Measurements from ENCODE around the gene CST3. TPM values are rescaled to one million over a fixed set of nuclear protein-coding genes. Genes with fewer than 3 reads are reported as not detected.

CST3 gene
- total RNA-seq, 4 donors from 2014 or later, result 1,117 to 1,890 (median 1,478) TPM

- DNase-seq (ENCODE audit: low spot score), result no peak
Measured at GRCh38 chr20:23656372-23656771, 18.6 kb upstream of the CST3 start.

GRCh38 chr20:23655491-23656211, 17.9 kb upstream of the CST3 start:
- TF ChIP-seq CTCF (IDR thresholded peaks at IDR 0.05), result no peak
- no peak for DNase-seq (ENCODE audit: low spot score)
- ATAC-seq (ENCODE audit: low FRiP score), result peak; percentile 88

More at GRCh38 chr20:23656372-23656771, 18.6 kb upstream of the CST3 start:
- TF ChIP-seq CTCF (IDR thresholded peaks at IDR 0.05), result no peak
- peak; percentile 29 for ATAC-seq (ENCODE audit: low FRiP score)

- ATAC-seq (ENCODE audit: low FRiP score) (no peak), DNase-seq (ENCODE audit: low spot score) (no peak)
- no peak for TF ChIP-seq CTCF (IDR thresholded peaks at IDR 0.05)
Measured at GRCh38 chr20:23654717-23655116, 17.0 kb upstream of the CST3 start.

GRCh38 chr20:23654000-23654399, 16.2 kb upstream of the CST3 start:
- TF ChIP-seq CTCF (IDR thresholded peaks at IDR 0.05), result no peak
- DNase-seq (ENCODE audit: low spot score) (no peak), ATAC-seq (ENCODE audit: low FRiP score) (no peak)

GRCh38 chr20:23653400-23653938, 15.7 kb upstream of the CST3 start:
- TF ChIP-seq CTCF (IDR thresholded peaks at IDR 0.05), result no peak
- DNase-seq (ENCODE audit: low spot score), result no peak
- ATAC-seq (ENCODE audit: low FRiP score), result no peak

- TF ChIP-seq CTCF (IDR thresholded peaks at IDR 0.05), result no peak
- ATAC-seq (ENCODE audit: low FRiP score), result no peak
- DNase-seq (ENCODE audit: low spot score), result no peak
Measured at GRCh38 chr20:23652926-23653325, 15.2 kb upstream of the CST3 start.

- DNase-seq (ENCODE audit: low spot score) (no peak), ATAC-seq (ENCODE audit: low FRiP score) (no peak)
- no peak for TF ChIP-seq CTCF (IDR thresholded peaks at IDR 0.05)
Measured at GRCh38 chr20:23652371-23652770, 14.6 kb upstream of the CST3 start.
